DND-41 (cell line): ENCODE results near the gene AQP5.

Experiments used
- ATAC-seq: fragments of 200-7000 bp; cut with Tn5 transposase; 3 replicates; pipeline ENCODE4 v1.9.1; 2021; ENCODE audit warnings: low read depth; ENCODE audit not compliant: insufficient read depth
- DNase-seq: peaks from one replicate; pipeline ENCODE4 v3.0.0-alpha.2; 2020
- H2AFZ ChIP-seq: 2 replicates; pipeline ENCODE4 v1.6.0; 2012; ENCODE audit warnings: low read depth, low read length
- H3K27ac ChIP-seq: 2 replicates; pipeline ENCODE4 v1.5.1; 2012; ENCODE audit warnings: low read length, inconsistent platforms
- H3K27me3 ChIP-seq: fragments of 200-600 bp; sonication (generic); 2 replicates; pipeline ENCODE4 v1.6.0; 2012; ENCODE audit warnings: low read length, mild to moderate bottlenecking, inconsistent platforms; ENCODE audit not compliant: insufficient read depth, poor library complexity
- H3K36me3 ChIP-seq: 2 replicates; pipeline ENCODE4 v1.5.1; 2012; ENCODE audit warnings: low read length, inconsistent platforms; ENCODE audit not compliant: insufficient read depth
- H3K4me1 ChIP-seq: 2 replicates; pipeline ENCODE4 v1.5.1; 2012; ENCODE audit warnings: mild to moderate bottlenecking, low read length; ENCODE audit not compliant: insufficient read depth
- H3K4me2 ChIP-seq: 2 replicates; pipeline ENCODE4 v1.6.0; 2012; ENCODE audit warnings: mild to moderate bottlenecking, moderate library complexity, low read length, inconsistent platforms; ENCODE audit not compliant: insufficient read depth
- H3K4me3 ChIP-seq, 2 experiments: fragments of 200-600 bp in 1 of 2; shearing (Covaris generic) in 1 of 2; 2 replicates each; pipeline ENCODE4 v1.5.1; 2012 to 2016; ENCODE audit warnings: inconsistent platforms in 2 of 2, low read length in 2 of 2, mild to moderate bottlenecking in 2 of 2, low read depth in 1 of 2, moderate library complexity in 1 of 2
- H3K79me2 ChIP-seq: 2 replicates; pipeline ENCODE4 v1.6.0; 2012; ENCODE audit warnings: low read length, inconsistent platforms; ENCODE audit not compliant: insufficient read depth
- H3K9ac ChIP-seq: 2 replicates; pipeline ENCODE4 v1.6.0; 2012; ENCODE audit warnings: low read depth, mild to moderate bottlenecking, inconsistent platforms, low read length, moderate library complexity
- H3K9me3 ChIP-seq: 2 replicates; pipeline ENCODE4 v1.5.1; 2012; ENCODE audit warnings: low read length, moderate library complexity, mild to moderate bottlenecking, inconsistent platforms; ENCODE audit not compliant: insufficient read depth, severe bottlenecking
- H4K20me1 ChIP-seq: 2 replicates; pipeline ENCODE4 v1.6.0; 2012; ENCODE audit warnings: low read length; ENCODE audit not compliant: insufficient read depth
- EZH2 ChIP-seq: IDR thresholded peaks from 3 replicates; pipeline ENCODE4 v1.6.1; 2012; ENCODE audit warnings: borderline replicate concordance, low read depth, mild to moderate bottlenecking, moderate library complexity, low read length, inconsistent platforms; ENCODE audit not compliant: severe bottlenecking
- TF ChIP-seq, protein P1 (sequence below): IDR thresholded peaks from 2 replicates; pipeline ENCODE4 v1.5.1; 2012; ENCODE audit warnings: borderline replicate concordance, low read length, moderate library complexity, mild to moderate bottlenecking; ENCODE audit not compliant: poor library complexity, severe bottlenecking; ENCODE audit errors: extremely low read depth

AQP5 gene

GRCh38 chr12:49924628-49925246, 36.9 kb upstream of the AQP5 start:
- ATAC-seq (no peak), DNase-seq (no peak)
- no peaks in the 10 kb centered on the region for H3K36me3 ChIP-seq
- H3K27me3 ChIP-seq: peaks cover 4% of the 10 kb centered on the region
- no peaks in the 10 kb centered on the region for H3K79me2 ChIP-seq
- peaks cover 4% of the 10 kb centered on the region; the same call in 1 of the 2 replicates for H4K20me1 ChIP-seq
- H3K4me3 ChIP-seq: no peak overlapping the region
- TF ChIP-seq, protein P1, sequence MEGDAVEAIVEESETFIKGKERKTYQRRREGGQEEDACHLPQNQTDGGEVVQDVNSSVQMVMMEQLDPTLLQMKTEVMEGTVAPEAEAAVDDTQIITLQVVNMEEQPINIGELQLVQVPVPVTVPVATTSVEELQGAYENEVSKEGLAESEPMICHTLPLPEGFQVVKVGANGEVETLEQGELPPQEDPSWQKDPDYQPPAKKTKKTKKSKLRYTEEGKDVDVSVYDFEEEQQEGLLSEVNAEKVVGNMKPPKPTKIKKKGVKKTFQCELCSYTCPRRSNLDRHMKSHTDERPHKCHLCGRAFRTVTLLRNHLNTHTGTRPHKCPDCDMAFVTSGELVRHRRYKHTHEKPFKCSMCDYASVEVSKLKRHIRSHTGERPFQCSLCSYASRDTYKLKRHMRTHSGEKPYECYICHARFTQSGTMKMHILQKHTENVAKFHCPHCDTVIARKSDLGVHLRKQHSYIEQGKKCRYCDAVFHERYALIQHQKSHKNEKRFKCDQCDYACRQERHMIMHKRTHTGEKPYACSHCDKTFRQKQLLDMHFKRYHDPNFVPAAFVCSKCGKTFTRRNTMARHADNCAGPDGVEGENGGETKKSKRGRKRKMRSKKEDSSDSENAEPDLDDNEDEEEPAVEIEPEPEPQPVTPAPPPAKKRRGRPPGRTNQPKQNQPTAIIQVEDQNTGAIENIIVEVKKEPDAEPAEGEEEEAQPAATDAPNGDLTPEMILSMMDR: no peak
- no peak for TF ChIP-seq EZH2
- no peak overlapping the region for H3K9ac ChIP-seq
- no peak overlapping the region for H2AFZ ChIP-seq
- no peak overlapping the region for H3K27ac ChIP-seq
- no peak overlapping the region for H3K4me2 ChIP-seq
- H3K4me1 ChIP-seq: no peaks in the 10 kb centered on the region
- H3K9me3 ChIP-seq: no peaks in the 10 kb centered on the region

DNA sequence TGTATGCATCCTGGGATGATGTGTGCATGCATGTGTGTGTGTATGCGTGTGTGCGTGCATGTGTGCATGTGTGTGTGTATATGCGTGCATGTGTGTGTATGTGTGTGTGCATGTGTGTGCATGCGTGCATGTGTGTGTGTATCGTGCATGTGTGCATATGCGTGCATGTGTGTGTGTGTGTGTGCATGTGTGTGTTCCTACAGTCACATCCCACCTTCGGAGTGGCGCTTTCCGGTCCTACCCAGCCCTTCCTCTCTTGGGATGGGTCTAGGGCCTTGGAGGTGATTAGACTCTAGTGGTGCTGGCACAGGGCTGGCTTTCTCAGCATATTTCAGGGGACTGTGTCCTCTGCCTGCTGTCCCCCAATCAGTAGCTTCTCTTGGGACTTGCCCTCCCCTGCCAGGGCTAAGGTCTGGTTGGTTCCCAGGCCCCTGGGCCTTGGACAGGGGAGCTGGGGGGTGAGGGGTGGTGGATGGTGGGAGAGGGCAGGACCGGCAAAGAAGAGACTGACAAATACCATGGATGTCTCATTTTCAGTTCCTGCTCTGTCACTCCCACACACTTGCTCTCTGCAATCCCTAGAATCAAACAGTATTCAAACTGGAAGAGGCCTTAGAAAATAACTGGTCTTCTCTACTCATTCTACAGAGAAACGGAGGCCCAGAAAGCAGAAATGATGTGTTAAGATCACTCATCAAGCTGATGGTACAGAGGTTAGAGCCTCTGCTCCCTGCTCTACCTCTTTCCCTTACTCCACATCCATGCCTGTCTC, 36.1 kb upstream of the AQP5 start:
- no peaks in the 10 kb centered on the region for H3K36me3 ChIP-seq
- ATAC-seq (no peak), DNase-seq (no peak)
- H3K27me3 ChIP-seq: peaks cover 4% of the 10 kb centered on the region
- H3K79me2 ChIP-seq: no peaks in the 10 kb centered on the region
- no peak overlapping the region for H3K4me3 ChIP-seq
- no peak overlapping the region for H3K27ac ChIP-seq
- H2AFZ ChIP-seq: no peak overlapping the region
- H3K4me2 ChIP-seq: no peak overlapping the region
- H3K9ac ChIP-seq: no peak overlapping the region
- no peaks in the 10 kb centered on the region for H3K9me3 ChIP-seq
- no peaks in the 10 kb centered on the region for H3K4me1 ChIP-seq
- H4K20me1 ChIP-seq: peaks cover 2% of the 10 kb centered on the region; the same call in 1 of the 2 replicates
- TF ChIP-seq, protein P1: no peak
- TF ChIP-seq EZH2: no peak

DNA sequence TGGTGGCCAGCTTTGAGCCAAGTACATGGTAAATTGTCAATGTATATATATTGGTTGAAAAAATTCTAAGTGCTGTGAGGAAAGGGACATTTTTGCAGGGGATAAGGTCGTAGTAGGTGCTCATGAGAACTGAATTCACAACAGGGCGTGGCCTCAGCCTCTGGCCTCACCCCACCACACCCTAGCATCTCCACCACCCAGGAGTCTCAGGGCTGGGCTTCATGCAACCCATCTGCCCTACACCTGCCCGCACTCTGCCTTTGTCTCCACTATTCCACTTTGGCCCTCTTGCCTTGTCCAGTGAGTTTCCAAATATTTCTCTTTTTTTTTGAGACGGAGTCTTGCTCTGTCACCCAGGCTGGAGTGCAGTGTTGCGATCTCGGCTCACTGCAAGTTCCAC, 33.2 kb upstream of the AQP5 start:
- Histone ChIP-seq H3K4me2 (no peak overlapping the region), H4K20me1 (no peaks in the 10 kb centered on the region), H3K27me3 (peaks cover 12% of the 10 kb centered on the region), H3K79me2 (no peaks in the 10 kb centered on the region), H3K9ac (no peak overlapping the region), H3K4me3 (no peak overlapping the region), H3K4me1 (no peaks in the 10 kb centered on the region), H2AFZ (no peak overlapping the region), H3K36me3 (no peaks in the 10 kb centered on the region), H3K9me3 (no peaks in the 10 kb centered on the region), H3K27ac (no peak overlapping the region)
- ATAC-seq (no peak), DNase-seq (no peak)
- TF ChIP-seq EZH2: no peak
- TF ChIP-seq, protein P1: no peak
